SK-N-SH (cell line): Measurements from ENCODE around the gene SDF4. TPM values are rescaled to one million over a fixed set of nuclear protein-coding genes. Genes with fewer than 3 reads are reported as not detected.
"Not testable (repeated sequence)": the region's sequence is repeated elsewhere in the genome, so short reads cannot be mapped to it uniquely, and the experiment has no call there.

Experiments used
- CTCF ChIA-PET: fragments of 300-600, 350-600 bp; formaldehyde crosslinking; extraction: SDS; loops from one replicate; lab custom pipeline; 2021; lab: Yijun Ruan, JAX
- POLR2A ChIA-PET: fragments of 350-600 bp; sonication (Branson Sonifier 250); formaldehyde crosslinking; extraction: SDS; loops from one replicate; lab custom pipeline; 2020; ENCODE audit warnings: antibody characterized with exemption, inconsistent platforms; lab: Yijun Ruan, JAX
- DNase-seq: peaks from one replicate; pipeline ENCODE4 v3.0.0; 2012
- H2AFZ ChIP-seq: fragments of 200-600 bp; sonication (generic); 2 replicates; pipeline ENCODE4 v1.8.1; 2016; ENCODE audit warnings: antibody characterized with exemption, mild to moderate bottlenecking, low read depth
- H3F3A ChIP-seq: fragments of 200-600 bp; sonication (generic); replicated peaks from 2 replicates; pipeline ENCODE3; 2016; ENCODE audit warnings: antibody characterized with exemption, mild to moderate bottlenecking; ENCODE audit not compliant: insufficient read depth
- H3K27ac ChIP-seq, 2 experiments: fragments of 200-500 bp in 1 of 2; fragments of 200-600 bp in 1 of 2; sonication (Bioruptor generic) in 1 of 2; sonication (generic), shearing (Covaris generic) in 1 of 2; 2 replicates each; pipeline versions ENCODE4 v1.5.1 to v1.6.1; 2014 to 2016; ENCODE audit warnings: low read depth in 2 of 2, inconsistent platforms in 1 of 2, low read length in 1 of 2, mild to moderate bottlenecking in 1 of 2, mixed read lengths in 1 of 2
- H3K27me3 ChIP-seq: fragments of 200-600 bp; sonication (generic), shearing (Covaris generic); 2 replicates; pipeline ENCODE4 v1.6.1; 2016; ENCODE audit warnings: mixed run types; ENCODE audit not compliant: insufficient read depth
- H3K36me3 ChIP-seq, 2 experiments: fragments of 200-500 bp in 1 of 2; fragments of 200-600 bp in 1 of 2; sonication (Bioruptor generic) in 1 of 2; sonication (generic) in 1 of 2; replicated peaks in 1 of 2; 2 replicates each; pipeline versions ENCODE3 to v1.5.1; 2014 to 2016; ENCODE audit warnings: low read length in 1 of 2, mild to moderate bottlenecking in 1 of 2; ENCODE audit not compliant: insufficient read depth in 2 of 2, control insufficient read depth in 1 of 2
- H3K4me1 ChIP-seq, 2 experiments: fragments of 200-500 bp in 1 of 2; fragments of 200-600 bp in 1 of 2; sonication (Bioruptor generic) in 1 of 2; sonication (generic), shearing (Covaris generic) in 1 of 2; 2 replicates each; pipeline versions ENCODE4 v1.5.1 to v1.6.1; 2014 to 2016; ENCODE audit warnings: low read depth in 1 of 2, low read length in 1 of 2, mixed run types in 1 of 2; ENCODE audit not compliant: insufficient read depth in 2 of 2, control insufficient read depth in 1 of 2
- H3K4me2 ChIP-seq: fragments of 200-600 bp; sonication (generic), shearing (Covaris generic); 2 replicates; pipeline ENCODE4 v1.6.1; 2017; ENCODE audit warnings: mixed run types
- H3K4me3 ChIP-seq, 2 experiments: fragments of 200-500 bp in 1 of 2; fragments of 200-600 bp in 1 of 2; sonication (Bioruptor generic) in 1 of 2; sonication (generic), shearing (Covaris generic) in 1 of 2; 2 replicates each; pipeline versions ENCODE4 v1.5.1 to v1.8.1; 2014 to 2016; ENCODE audit warnings: low read depth in 2 of 2, inconsistent platforms in 1 of 2, low read length in 1 of 2, mild to moderate bottlenecking in 1 of 2, mixed read lengths in 1 of 2, moderate library complexity in 1 of 2
- H3K79me2 ChIP-seq: fragments of 200-600 bp; sonication (generic); 2 replicates; pipeline ENCODE4 v1.8.1; 2017; ENCODE audit warnings: mild to moderate bottlenecking; ENCODE audit not compliant: insufficient read depth
- H3K9ac ChIP-seq: fragments of 200-600 bp; sonication (generic); 2 replicates; pipeline ENCODE4 v1.6.1; 2017; ENCODE audit warnings: mixed run types
- H3K9me2 ChIP-seq: fragments of 200-600 bp; sonication (generic); 2 replicates; pipeline ENCODE4 v1.6.1; 2017; ENCODE audit warnings: mixed run types
- H3K9me3 ChIP-seq: fragments of 200-600 bp; sonication (generic); 2 replicates; pipeline ENCODE4 v1.6.1; 2017; ENCODE audit warnings: mixed run types, mild to moderate bottlenecking, moderate library complexity
- H4K20me1 ChIP-seq: fragments of 200-600 bp; sonication (generic); 2 replicates; pipeline ENCODE4 v1.6.1; 2017; ENCODE audit warnings: mild to moderate bottlenecking, mixed run types; ENCODE audit not compliant: insufficient read depth
- CHD2 ChIP-seq: fragments of 150-350 bp; IDR thresholded peaks from 2 replicates; pipeline ENCODE4 v1.6.1; 2018; ENCODE audit warnings: low read length; ENCODE audit not compliant: partially characterized antibody
- CTCF ChIP-seq: fragments of 200-600 bp; sonication (generic); IDR thresholded peaks from 2 replicates; pipeline ENCODE4 v1.6.1; 2017; ENCODE audit warnings: antibody characterized with exemption, mild to moderate bottlenecking, moderate library complexity
- FOXJ3 ChIP-seq: sonication (generic); formaldehyde crosslinking; IDR thresholded peaks from 2 replicates; pipeline ENCODE4 v1.5.1; 2020; ENCODE audit warnings: mild to moderate bottlenecking, missing genetic modification reagents
- GABPA ChIP-seq: IDR thresholded peaks from 2 replicates; pipeline ENCODE4 v1.4.0; 2012; ENCODE audit warnings: low read depth, mild to moderate bottlenecking
- GATA2 ChIP-seq: sonication (generic); formaldehyde crosslinking; IDR thresholded peaks from 2 replicates; pipeline ENCODE4 v1.5.0; 2020; ENCODE audit warnings: mild to moderate bottlenecking, missing genetic modification reagents
- MXI1 ChIP-seq: IDR thresholded peaks from 2 replicates; pipeline ENCODE4 v1.6.1; 2012; ENCODE audit warnings: mild to moderate bottlenecking, low read depth, low read length, improper control_type of control experiment
- REST ChIP-seq: IDR thresholded peaks from 2 replicates; pipeline ENCODE4 v1.6.1; 2012; ENCODE audit warnings: mild to moderate bottlenecking, low read depth, low read length, moderate library complexity
- SMC3 ChIP-seq: IDR thresholded peaks from 2 replicates; pipeline ENCODE4 v1.6.1; 2012; ENCODE audit warnings: low read depth, low read length, improper control_type of control experiment
- YY1 ChIP-seq: IDR thresholded peaks from 2 replicates; pipeline ENCODE4 v1.4.0; 2012; ENCODE audit warnings: low read depth, mild to moderate bottlenecking
- WGBS: methylation state at CpG from one replicate; pipeline ENCODE4 v1.1.6; 2017; ENCODE audit warnings: low lambda C conversion rate; 5-methylcytosine and 5-hydroxymethylcytosine counted together
- polyA plus RNA-seq, 3 experiments: library from polyadenylated mRNA; depleted of rRNA; stranded (reverse); fragments of >200 nt; gene quantifications; 2 replicates each; pipeline ENCODE4 v1.2.3, GENCODE V29; 2012

SDF4 gene
- polyA plus RNA-seq, 1 of the 3 experiments (the other 2 are of a cell fraction), result 265 TPM

GRCh38 chr1:1176931-1177330 is 54.9 kb downstream of the SDF4 start:
- H3K27ac ChIP-seq, result no peak overlapping the region
- POLR2A ChIA-PET, result no interaction called here
- no peaks in the 10 kb centered on the region for H3K9me2 ChIP-seq
- H3K79me2 ChIP-seq, result no peaks in the 10 kb centered on the region
- 40% methylated on average over 7 of the region's 7 CpGs for WGBS
- CTCF ChIA-PET, result no interaction called here
- H3K27me3 ChIP-seq, result no peaks in the 10 kb centered on the region
- H4K20me1 ChIP-seq, result no peaks in the 10 kb centered on the region
- no peak overlapping the region for H3K4me2 ChIP-seq
- no peak overlapping the region for H3K9ac ChIP-seq
- H3F3A ChIP-seq, result no peaks in the 10 kb centered on the region
- H3K4me1 ChIP-seq, result no peaks in the 10 kb centered on the region
- TF ChIP-seq FOXJ3 (CRISPR knock-in tag) (no peak), GATA2 (CRISPR knock-in tag) (no peak), YY1 (no peak), CHD2 (no peak), MXI1 (no peak), CTCF (no peak), REST (no peak), SMC3 (no peak), GABPA (no peak)
- no peak overlapping the region for H3K4me3 ChIP-seq
- no peaks in the 10 kb centered on the region for H3K36me3 ChIP-seq
- no peaks in the 10 kb centered on the region for H3K9me3 ChIP-seq
- no peak overlapping the region for H2AFZ ChIP-seq
- no peak for DNase-seq

- H3K79me2 ChIP-seq, H3K9me2 ChIP-seq, H3K4me3 ChIP-seq, CTCF ChIA-PET, H3K4me1 ChIP-seq, H3F3A ChIP-seq, H4K20me1 ChIP-seq, H3K36me3 ChIP-seq, H2AFZ ChIP-seq, H3K4me2 ChIP-seq, H3K9ac ChIP-seq, H3K9me3 ChIP-seq, POLR2A ChIA-PET, H3K27me3 ChIP-seq, H3K27ac ChIP-seq: not testable (repeated sequence)
- 6% methylated on average over 11 of the region's 22 CpGs for WGBS
- peak; percentile 40 for DNase-seq
Observed at GRCh38 chr1:1176063-1176761, 55.6 kb downstream of the SDF4 start.
